GM18873 (cell line): ENCODE data around the gene MRPL53.
"Not testable (repeated sequence)": the region's sequence is repeated elsewhere in the genome, so short reads cannot be mapped to it uniquely, and the experiment has no call there.

Source experiments
- ATAC-seq: cut with Tn5 transposase; IDR thresholded peaks from one replicate; pipeline ENCODE4 v1.9.1; 2021; ENCODE audit warnings: mild to moderate bottlenecking, moderate library complexity, moderate number of reproducible peaks; ENCODE audit not compliant: unreplicated experiment, low FRiP score

MRPL53 gene

DNA sequence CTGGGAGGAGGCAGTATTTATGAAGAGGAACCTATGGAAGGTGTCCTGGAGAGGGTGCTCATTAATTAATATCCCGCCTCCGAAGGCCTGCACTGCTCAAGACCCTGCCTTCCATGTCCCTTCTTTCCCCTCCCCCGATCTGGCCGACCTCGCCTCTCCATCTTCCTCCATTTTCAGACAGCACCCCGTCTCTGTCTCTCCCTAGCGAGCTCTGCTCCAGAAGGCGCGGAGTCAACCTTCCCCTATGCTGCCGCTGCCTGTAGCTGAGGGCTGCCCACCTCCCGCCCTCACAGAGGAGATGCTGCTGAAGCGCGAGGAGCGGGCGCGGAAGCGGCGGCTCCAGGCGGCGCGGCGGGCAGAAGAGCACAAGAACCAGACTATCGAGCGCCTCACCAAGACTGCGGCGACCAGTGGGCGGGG is 15.3 kb downstream of the MRPL53 start:
- ATAC-seq = no peak

GRCh38 chr2:74454654-74455511 is 17.6 kb downstream of the MRPL53 start, which contains the start of gene INO80B:
INO80B (plus strand) TSS chr2:74455087; CDS start chr2:74455117, 30 bp downstream.
- peak; percentile 46 for ATAC-seq

DNA sequence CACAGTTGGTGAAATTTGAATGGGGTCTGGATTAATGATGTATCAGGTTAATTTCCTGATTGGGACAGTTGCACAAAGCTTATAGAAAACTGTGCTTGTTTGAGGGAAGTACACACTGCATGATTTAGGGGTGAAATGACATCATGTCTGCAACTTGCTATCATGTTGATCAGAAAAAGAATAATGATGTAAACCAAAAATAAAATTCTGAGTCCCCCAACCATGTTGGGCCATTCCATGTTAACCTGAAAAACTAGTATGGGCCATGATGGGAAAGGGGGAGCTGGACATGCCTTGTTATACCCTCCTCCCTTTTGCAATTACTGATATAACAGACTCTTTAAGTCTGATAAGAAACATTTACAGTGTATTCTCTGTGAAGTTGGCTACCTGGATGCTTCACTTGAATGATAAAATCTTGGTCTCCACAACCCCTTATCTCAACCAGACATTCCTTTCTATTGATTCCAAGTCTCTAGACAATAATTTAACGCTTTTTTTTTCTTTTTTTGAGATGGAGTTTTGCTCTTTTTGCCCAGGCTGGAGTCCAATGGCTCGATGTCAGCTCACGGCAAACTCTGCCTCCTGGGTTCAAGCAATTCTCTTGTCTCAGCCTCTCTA is 21.8 kb downstream of the MRPL53 start:
- ATAC-seq = no peak

DNA sequence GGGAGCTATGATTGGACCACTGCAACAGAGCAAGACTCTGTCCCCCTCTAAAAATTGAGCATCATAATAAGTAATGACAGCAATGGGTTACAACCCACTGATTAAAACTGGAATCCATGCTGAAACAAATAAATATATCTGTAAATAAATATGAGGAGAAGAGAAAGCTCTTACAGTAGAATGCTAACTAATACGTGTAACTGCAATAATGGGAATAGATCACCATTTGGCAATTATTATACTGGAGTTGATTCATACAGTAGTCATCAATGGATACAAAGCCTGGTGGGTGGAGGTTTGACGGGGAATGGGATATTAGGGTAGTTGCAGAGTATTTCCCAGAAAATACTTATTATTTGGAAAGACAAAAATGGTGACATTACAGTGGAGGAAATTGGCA is 23.7 kb downstream of the MRPL53 start:
- no peak for ATAC-seq

GRCh38 chr2:74447230-74447999 is 25.1 kb downstream of the MRPL53 start:
- ATAC-seq = no peak

GRCh38 chr2:74444498-74445318 is 27.8 kb downstream of the MRPL53 start:
- no peak for ATAC-seq

DNA sequence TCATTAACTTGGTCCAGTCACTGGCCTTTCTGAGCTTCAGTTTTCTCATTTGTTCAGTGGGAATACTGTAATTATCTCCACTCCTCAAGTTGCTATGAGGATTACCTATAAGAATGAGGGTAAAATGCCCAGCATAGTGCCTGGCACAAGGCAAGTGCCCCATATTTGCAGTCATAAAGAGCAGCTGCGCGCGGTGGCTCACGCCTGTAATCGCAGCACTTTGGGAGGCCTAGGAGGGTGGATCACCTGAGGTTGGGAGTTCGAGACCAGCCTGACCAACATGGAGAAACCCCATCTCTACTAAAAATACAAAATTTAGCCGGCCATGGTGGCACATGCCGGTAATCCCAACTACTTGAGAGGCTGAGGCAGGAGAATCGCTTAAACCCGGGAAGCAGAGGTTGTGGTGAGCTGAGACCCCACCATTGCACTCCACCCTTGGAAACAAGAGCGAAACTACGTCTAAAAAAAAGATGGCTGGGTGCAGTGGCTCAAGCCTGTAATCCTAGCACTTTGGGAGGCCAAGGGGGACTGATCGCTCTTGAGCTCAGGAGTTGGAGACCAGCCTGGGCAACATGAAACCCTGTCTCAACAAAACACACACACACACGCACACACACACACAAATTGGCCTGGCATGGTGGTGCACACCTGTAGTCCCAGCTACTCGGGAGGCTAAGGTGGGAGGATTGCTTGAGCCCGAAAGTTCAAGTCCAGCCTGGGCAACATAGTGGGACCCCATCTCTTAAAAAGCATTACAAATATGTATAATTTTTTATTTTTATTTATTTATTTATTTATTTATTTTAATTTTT is 29.8 kb downstream of the MRPL53 start:
- not testable (repeated sequence) for ATAC-seq

- no peak for ATAC-seq
Measured at GRCh38 chr2:74441690-74442482, 30.6 kb downstream of the MRPL53 start, which contains the start of gene RTKN. RTKN (minus strand) TSS chr2:74441937; CDS start chr2:74441816, 121 bp downstream.

GRCh38 chr2:74441170-74441689 is 31.2 kb downstream of the MRPL53 start:
- no peak for ATAC-seq

GRCh38 chr2:74440378-74441169 is 31.9 kb downstream of the MRPL53 start:
- peak; percentile 66 for ATAC-seq

DNA sequence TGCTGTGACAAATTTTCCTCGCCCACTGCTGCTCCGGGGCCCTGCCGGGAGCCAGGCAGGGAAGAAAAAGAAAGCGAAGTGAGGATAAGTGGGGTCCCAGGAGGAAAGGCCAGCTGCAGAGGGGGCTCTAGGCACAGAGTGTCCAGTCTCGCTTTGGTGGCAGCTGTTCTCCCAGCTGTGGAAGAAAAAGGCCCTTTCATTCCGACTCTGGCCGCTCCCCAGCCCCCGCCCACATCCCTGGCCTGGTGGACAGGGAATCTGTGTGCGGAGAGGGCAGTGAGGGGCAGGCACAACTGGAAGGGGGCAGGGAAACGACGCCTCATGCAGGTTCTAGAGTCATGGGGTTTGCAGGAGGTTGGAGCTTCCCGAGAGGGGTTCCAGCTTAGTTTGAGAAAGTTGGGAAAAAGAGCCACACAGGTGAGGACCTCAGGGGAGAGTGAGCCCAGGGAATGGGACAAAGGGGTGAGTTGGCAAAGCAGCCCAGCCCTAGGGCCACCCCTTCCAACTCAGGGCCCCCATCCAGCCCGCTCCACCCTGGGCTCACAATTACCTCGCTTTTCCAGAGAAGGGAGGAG is 32.6 kb downstream of the MRPL53 start:
- ATAC-seq = no peak

DNA sequence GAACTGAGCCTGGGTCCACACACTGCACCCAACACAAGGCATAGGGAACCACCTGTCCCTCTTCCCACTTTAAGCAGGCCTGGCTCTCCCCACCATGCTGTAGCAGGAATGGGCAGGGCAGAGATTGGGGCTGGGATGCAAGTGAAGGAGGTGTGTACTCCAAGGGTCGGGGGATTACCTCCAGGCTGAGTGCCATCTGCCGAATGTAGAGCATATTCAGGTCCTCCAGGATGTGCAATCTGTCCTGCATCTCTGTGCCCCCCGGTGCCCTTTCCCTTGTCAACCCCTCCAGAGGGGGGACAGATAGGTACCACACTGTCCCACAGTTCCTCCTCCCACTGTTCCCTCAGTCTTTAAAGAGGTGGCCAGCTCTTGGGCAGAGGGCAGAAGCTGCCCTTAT is 33.1 kb downstream of the MRPL53 start:
- no peak for ATAC-seq

DNA sequence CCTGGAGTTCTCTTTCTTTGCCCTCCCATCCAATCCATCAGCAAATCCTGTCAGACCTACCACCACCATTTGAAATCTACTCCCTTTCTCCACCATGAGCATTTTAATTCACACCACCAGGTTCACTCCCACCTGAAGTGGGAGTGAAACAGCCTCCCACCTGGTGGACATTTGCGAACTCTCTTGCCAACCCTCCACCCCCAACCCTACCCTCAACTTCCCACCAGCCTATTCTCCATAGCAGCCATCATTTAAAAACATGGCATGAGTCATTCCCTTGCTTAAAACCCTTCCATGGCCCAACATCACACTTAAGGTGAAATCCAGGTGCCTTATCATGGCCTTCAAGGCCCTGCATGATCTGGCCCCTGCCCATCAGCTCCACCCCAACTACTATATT is 34.2 kb downstream of the MRPL53 start:
- no peak for ATAC-seq

- no peak for ATAC-seq
Measured at GRCh38 chr2:74436848-74437695, 35.4 kb downstream of the MRPL53 start.

- ATAC-seq = no peak
Measured at GRCh38 chr2:74436111-74436805, 36.2 kb downstream of the MRPL53 start.

- no peak for ATAC-seq
Measured at GRCh38 chr2:74430502-74430901, 42.0 kb downstream of the MRPL53 start.
